T-helper 2 cell treated with Interferon-gamma antibody and Interleukin-4, amounts not matched to agents 5 μg/mL and 100 μg/mL, for 36 hours (primary cell): ENCODE results near the gene NXN.
"Not testable (repeated sequence)": the region's sequence is repeated elsewhere in the genome, so short reads cannot be mapped to it uniquely, and the experiment has no call there.

ENCODE experiments used
- DNase-seq: peaks from one replicate; pipeline ENCODE4 v3.0.0; 2021; ENCODE audit warnings: low spot score
- H3K27ac Mint-ChIP-seq: one replicate; pipeline ENCODE4 v1.8.0; 2021; ENCODE audit warnings: mild to moderate bottlenecking, mixed read lengths
- H3K27me3 Mint-ChIP-seq: one replicate; pipeline ENCODE4 v1.8.0; 2021; ENCODE audit warnings: low read depth, mixed read lengths
- H3K36me3 Mint-ChIP-seq: one replicate; pipeline ENCODE4 v1.8.0; 2021; ENCODE audit warnings: low read depth, mixed read lengths
- H3K4me1 Mint-ChIP-seq: one replicate; pipeline ENCODE4 v1.8.0; 2021; ENCODE audit warnings: low read depth, mixed read lengths
- H3K4me3 Mint-ChIP-seq: one replicate; pipeline ENCODE4 v1.8.0; 2022; ENCODE audit warnings: mild to moderate bottlenecking, moderate library complexity, mixed read lengths
- H3K9me3 Mint-ChIP-seq: one replicate; pipeline ENCODE4 v1.8.0; 2021; ENCODE audit warnings: mixed read lengths

Gene NXN

GRCh38 chr17:812638-813204, 166.9 kb downstream of the NXN start:
- Mint-ChIP-seq H3K27ac (no peak overlapping the region), H3K36me3 (no peaks in the 10 kb centered on the region), H3K27me3 (no peaks in the 10 kb centered on the region), H3K4me1 (no peaks in the 10 kb centered on the region), H3K4me3 (no peak overlapping the region), H3K9me3 (peaks cover 4% of the 10 kb centered on the region)
- no peak for DNase-seq

GRCh38 chr17:811051-811784, 168.4 kb downstream of the NXN start:
- DNase-seq: no peak
- H3K9me3 Mint-ChIP-seq: peaks cover 4% of the 10 kb centered on the region
- H3K4me1 Mint-ChIP-seq: no peaks in the 10 kb centered on the region
- no peaks in the 10 kb centered on the region for H3K36me3 Mint-ChIP-seq
- H3K4me3 Mint-ChIP-seq: no peak overlapping the region
- no peak overlapping the region for H3K27ac Mint-ChIP-seq
- no peaks in the 10 kb centered on the region for H3K27me3 Mint-ChIP-seq

- no peaks in the 10 kb centered on the region for H3K4me1 Mint-ChIP-seq
- no peak for DNase-seq
- peaks cover 4% of the 10 kb centered on the region for H3K9me3 Mint-ChIP-seq
- H3K27me3 Mint-ChIP-seq: no peaks in the 10 kb centered on the region
- H3K27ac Mint-ChIP-seq: no peak overlapping the region
- no peaks in the 10 kb centered on the region for H3K36me3 Mint-ChIP-seq
- no peak overlapping the region for H3K4me3 Mint-ChIP-seq
Observed at GRCh38 chr17:807523-808294, 171.9 kb downstream of the NXN start.

GRCh38 chr17:806781-807522, 172.6 kb downstream of the NXN start:
- no peak overlapping the region for H3K27ac Mint-ChIP-seq
- H3K9me3 Mint-ChIP-seq: no peaks in the 10 kb centered on the region
- H3K4me3 Mint-ChIP-seq: no peak overlapping the region
- H3K36me3 Mint-ChIP-seq: no peaks in the 10 kb centered on the region
- no peaks in the 10 kb centered on the region for H3K27me3 Mint-ChIP-seq
- H3K4me1 Mint-ChIP-seq: no peaks in the 10 kb centered on the region
- no peak for DNase-seq

- no peaks in the 10 kb centered on the region for H3K9me3 Mint-ChIP-seq
- H3K4me3 Mint-ChIP-seq: no peak overlapping the region
- no peaks in the 10 kb centered on the region for H3K4me1 Mint-ChIP-seq
- H3K36me3 Mint-ChIP-seq: no peaks in the 10 kb centered on the region
- DNase-seq: no peak
- H3K27me3 Mint-ChIP-seq: no peaks in the 10 kb centered on the region
- no peak overlapping the region for H3K27ac Mint-ChIP-seq
Observed at GRCh38 chr17:806346-806745, 173.2 kb downstream of the NXN start.

GRCh38 chr17:805886-806285, 173.7 kb downstream of the NXN start:
- not testable (repeated sequence) for H3K9me3 Mint-ChIP-seq, H3K36me3 Mint-ChIP-seq, H3K27ac Mint-ChIP-seq, H3K4me3 Mint-ChIP-seq, H3K4me1 Mint-ChIP-seq, DNase-seq, H3K27me3 Mint-ChIP-seq

- Mint-ChIP-seq H3K27ac (no peak overlapping the region), H3K27me3 (no peaks in the 10 kb centered on the region), H3K36me3 (no peaks in the 10 kb centered on the region), H3K9me3 (no peaks in the 10 kb centered on the region), H3K4me1 (no peaks in the 10 kb centered on the region), H3K4me3 (no peak overlapping the region)
- no peak for DNase-seq
Observed at GRCh38 chr17:804541-805435, 174.8 kb downstream of the NXN start.

GRCh38 chr17:802901-803881, 176.4 kb downstream of the NXN start:
- no peaks in the 10 kb centered on the region for H3K27me3 Mint-ChIP-seq
- H3K4me1 Mint-ChIP-seq: no peaks in the 10 kb centered on the region
- H3K4me3 Mint-ChIP-seq: no peak overlapping the region
- H3K27ac Mint-ChIP-seq: no peak overlapping the region
- no peaks in the 10 kb centered on the region for H3K9me3 Mint-ChIP-seq
- no peaks in the 10 kb centered on the region for H3K36me3 Mint-ChIP-seq
- DNase-seq: no peak

GRCh38 chr17:802481-802880, 177.1 kb downstream of the NXN start:
- H3K27me3 Mint-ChIP-seq: no peaks in the 10 kb centered on the region
- no peaks in the 10 kb centered on the region for H3K4me1 Mint-ChIP-seq
- H3K4me3 Mint-ChIP-seq: no peak overlapping the region
- H3K36me3 Mint-ChIP-seq: no peaks in the 10 kb centered on the region
- H3K9me3 Mint-ChIP-seq: no peaks in the 10 kb centered on the region
- DNase-seq: no peak
- no peak overlapping the region for H3K27ac Mint-ChIP-seq

GRCh38 chr17:801660-802059, 177.9 kb downstream of the NXN start:
- Mint-ChIP-seq H3K4me3 (no peak overlapping the region), H3K4me1 (no peaks in the 10 kb centered on the region), H3K9me3 (no peaks in the 10 kb centered on the region), H3K36me3 (no peaks in the 10 kb centered on the region), H3K27me3 (no peaks in the 10 kb centered on the region), H3K27ac (no peak overlapping the region)
- no peak for DNase-seq

GRCh38 chr17:800446-801242, 178.9 kb downstream of the NXN start:
- H3K27me3 Mint-ChIP-seq: no peaks in the 10 kb centered on the region
- no peak overlapping the region for H3K27ac Mint-ChIP-seq

GRCh38 chr17:799261-799660, 180.3 kb downstream of the NXN start:
- H3K27me3 Mint-ChIP-seq: no peaks in the 10 kb centered on the region
- no peak for DNase-seq
- H3K4me1 Mint-ChIP-seq: peaks cover 2% of the 10 kb centered on the region
- H3K36me3 Mint-ChIP-seq: no peaks in the 10 kb centered on the region
- H3K27ac Mint-ChIP-seq: no peak overlapping the region
- no peak overlapping the region for H3K4me3 Mint-ChIP-seq
- H3K9me3 Mint-ChIP-seq: no peaks in the 10 kb centered on the region

More at GRCh38 chr17:800446-801242, 178.9 kb downstream of the NXN start:
- Mint-ChIP-seq H3K4me1 (no peaks in the 10 kb centered on the region), H3K9me3 (no peaks in the 10 kb centered on the region), H3K36me3 (no peaks in the 10 kb centered on the region), H3K4me3 (no peak overlapping the region)
- DNase-seq: no peak
